Activated gamma-delta T cell treated with anti-CD3 and anti-CD28 coated beads, Interleukin-2, amount 50 U/mL, for 16 hours (primary cell): ENCODE measurements around the gene ERVK3-1.
A peak's percentile ranks its signal among the peaks of the same experiment; 100 is the strongest.
"Not testable (repeated sequence)": the region's sequence is repeated elsewhere in the genome, so short reads cannot be mapped to it uniquely, and the experiment has no call there.

Experiments
- DNase-seq: peaks from one replicate; pipeline ENCODE4 v3.0.0-alpha.2; 2020; ENCODE audit warnings: low read depth

ERVK3-1 gene

GRCh38 chr19:58346961-58347929, 42.1 kb downstream of the ERVK3-1 start:
- peak; percentile 52 for DNase-seq

- DNase-seq, result not testable (repeated sequence)
Observed at GRCh38 chr19:58348080-58348479, 42.9 kb downstream of the ERVK3-1 start.

- no peak for DNase-seq
Observed at GRCh38 chr19:58349590-58349989, 44.4 kb downstream of the ERVK3-1 start.

- no peak for DNase-seq
Observed at GRCh38 chr19:58350001-58350861, 45.1 kb downstream of the ERVK3-1 start.

DNA sequence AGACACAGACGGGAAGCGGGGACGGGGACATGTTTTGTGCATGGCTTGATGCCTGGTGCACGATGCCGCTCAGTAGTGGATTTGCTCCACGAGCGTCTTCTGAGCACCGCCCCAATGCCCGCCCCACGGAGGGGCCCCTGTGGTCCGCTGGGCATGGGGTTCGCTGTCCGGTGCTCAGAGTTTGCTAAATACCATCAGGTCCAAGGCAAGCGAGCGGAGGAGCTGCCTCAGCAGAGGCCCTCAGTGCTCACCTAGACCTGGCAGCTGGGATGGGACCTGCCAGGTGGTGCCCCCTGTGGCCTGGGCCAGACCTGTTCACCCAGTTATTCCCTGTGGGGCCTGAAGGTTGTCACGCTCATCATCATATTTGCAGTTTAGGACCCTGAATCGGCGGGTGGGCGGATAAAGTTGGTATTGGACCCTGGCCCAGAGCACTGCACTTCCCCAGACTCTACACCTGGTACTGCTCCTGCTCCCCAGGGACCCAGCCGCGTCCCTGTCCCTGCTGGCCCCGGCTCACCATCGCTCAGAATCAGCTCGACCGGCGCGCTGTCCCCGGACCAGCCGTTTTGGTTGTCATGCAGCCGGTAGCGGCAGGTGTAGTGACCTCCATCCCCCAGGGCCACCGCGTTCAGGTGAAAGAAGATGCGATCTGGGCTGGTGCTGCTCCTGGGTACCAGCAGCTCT, 45.8 kb downstream of the ERVK3-1 start:
- DNase-seq, result no peak

DNA sequence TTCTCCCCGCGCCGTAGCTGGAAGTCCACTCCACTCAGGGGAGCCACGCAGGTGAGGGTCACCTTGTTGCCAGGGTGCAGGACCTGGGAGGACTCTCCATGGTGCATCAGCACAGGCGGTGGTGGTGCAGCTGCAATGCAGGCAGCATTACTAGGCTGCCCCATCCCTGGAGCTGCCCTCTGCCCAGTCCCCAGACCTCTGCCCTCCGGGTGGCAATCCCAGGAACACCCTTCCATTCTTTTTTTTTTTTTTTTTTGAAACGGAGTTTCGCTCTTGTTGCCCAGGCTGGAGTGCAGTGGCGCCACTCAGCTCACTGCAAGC, 46.3 kb downstream of the ERVK3-1 start:
- DNase-seq, result no peak

DNA sequence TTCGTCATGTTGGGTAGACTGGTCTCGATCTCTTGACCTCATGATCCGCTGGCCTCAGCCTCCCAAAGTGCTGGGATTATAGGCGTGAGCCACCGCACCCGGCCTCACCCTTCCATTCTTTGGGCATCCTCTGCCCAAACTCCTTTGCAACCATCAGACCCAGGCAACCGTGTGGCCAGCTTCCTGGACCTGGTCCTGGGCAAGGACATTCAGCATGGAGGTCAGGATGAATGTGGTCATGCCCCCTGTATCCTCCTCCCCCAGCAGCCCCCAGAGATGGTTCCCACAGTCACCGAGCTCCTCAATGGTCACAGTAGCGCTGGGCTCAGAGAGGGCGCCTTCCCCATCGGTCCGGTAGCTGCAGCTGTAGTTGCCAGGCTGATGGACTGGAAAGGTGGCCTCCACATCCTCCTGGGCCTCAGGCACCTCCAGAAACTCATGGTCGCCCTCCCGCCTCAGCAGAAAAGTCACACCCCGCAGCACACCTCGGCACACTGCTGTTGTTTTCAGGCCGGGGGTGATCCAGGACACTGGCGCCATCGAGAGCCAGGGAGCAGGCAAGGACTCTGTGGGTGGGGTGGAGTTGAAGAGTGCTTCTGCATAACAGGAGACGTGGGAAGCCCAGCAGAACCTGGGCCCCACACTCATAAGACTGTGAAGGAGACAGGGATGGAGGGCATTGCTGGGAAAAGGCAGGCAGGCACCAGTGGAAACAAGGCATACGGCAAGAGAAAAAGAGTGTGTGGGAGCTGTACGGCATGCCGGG, 47.0 kb downstream of the ERVK3-1 start:
- DNase-seq, result no peak

DNA sequence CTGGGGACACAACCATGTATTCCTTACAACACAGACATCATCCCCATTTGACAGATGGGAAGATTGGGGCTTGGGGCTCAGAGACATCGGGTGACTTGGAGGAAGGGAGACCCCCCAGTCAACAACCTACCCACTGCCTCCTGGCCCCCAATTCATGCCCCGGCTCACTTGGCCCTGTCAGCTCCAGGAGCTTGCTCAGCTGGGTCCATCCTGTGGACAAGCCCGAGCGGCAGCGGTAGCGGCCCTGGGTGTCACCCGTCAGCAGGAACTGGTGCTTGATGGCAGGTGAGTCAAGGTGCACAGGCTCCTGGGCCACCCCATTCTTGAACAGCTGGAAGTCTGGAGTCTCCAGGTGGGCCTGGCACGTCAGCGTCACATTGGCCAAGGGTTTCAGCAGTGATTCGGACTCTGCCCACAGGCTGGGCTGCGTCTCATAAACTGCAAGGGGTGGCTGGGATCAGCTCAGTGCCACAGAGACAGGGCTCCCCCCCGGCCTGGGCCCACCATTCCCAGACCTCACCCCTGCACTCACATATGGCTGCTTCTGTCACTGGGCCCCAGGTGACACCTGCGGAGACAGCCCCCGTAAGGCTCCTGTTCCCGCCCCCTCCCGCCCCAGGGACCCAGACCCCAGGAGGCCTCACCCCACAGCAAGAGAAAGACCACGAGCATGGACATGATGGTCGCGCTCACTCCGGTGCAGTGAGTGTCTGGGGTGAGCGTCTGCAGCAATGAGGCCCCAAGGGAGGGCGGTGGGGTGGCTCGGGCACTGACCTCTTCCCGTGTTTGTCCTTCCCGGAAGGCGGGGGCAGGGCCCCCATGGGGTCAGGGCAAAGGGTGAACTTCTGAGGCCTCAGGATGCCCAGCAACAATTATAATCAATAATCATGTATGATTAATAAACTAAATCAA, 47.8 kb downstream of the ERVK3-1 start, which contains the start of gene A1BG:
Gene A1BG (minus strand): TSS at position 733 of the 912 bp plus-strand sequence. CDS start 55 bp downstream, at position 678.
- no peak for DNase-seq

DNA sequence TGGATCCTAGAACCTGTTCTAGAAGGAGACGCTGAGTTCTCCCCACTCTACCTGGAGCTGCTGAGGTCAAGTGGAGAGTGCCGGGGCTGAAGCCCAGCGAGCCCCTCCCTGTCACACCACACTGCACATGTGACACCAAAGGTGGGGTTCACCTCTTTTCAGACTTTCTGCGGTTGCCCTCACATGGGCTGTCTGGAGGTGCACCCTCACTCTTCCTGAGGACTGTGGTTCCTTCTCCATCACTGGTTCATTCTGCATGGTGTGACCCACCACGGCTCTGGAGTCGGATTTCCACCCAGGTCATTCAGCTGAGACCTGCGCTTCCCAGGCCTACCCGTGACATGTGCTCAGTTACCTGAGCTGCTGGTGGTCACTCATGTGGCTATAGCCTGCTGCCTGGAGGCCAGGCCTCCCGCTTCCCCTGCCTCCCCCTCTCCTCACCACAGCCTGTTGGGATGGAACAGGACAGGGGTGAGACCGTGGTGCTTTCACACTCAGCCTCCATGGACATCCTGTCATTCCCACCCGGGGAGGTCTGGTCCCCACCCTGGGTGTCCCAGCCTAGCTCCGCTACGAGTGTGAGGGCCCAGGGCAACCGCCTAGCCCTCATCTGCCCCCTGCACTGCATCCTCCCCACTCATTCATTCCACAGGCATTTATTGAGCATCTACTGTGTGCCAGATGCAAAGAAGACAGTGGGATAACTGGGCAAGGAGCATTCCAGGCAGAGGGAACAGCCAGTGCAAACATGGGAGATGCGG, 48.7 kb downstream of the ERVK3-1 start:
- DNase-seq, result no peak

- no peak for DNase-seq
Observed at GRCh38 chr19:58354478-58355030, 49.4 kb downstream of the ERVK3-1 start.

DNA sequence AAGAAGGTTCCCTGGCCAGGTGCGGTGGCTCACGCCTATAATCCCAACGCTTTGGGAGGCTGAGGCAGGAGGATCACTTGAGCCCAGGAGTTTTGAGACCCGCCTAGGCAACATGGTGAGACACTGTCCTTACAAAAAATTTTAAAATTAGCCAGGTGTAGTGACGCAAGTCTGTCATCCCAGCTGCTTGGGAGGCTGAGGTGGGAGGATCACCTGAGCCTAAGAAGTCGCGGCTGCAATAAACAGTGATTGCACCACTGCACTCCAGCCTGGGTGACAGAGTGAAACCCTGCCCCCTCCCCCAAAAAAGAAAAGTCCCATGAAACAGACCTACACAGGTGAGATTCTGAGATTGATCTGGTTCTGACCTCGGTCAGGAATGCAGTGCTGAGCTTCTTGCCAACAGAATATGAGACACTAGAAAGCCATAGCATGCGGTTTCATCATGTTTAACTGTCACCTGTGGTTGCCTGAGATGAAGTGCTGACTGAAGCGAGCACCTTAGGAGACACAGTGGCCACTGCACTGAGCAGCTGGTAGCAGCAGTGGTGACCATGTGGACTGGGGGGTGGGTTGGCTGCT, 50.1 kb downstream of the ERVK3-1 start:
- no peak for DNase-seq

- DNase-seq, result no peak
Observed at GRCh38 chr19:58355908-58356765, 51.0 kb downstream of the ERVK3-1 start.

DNA sequence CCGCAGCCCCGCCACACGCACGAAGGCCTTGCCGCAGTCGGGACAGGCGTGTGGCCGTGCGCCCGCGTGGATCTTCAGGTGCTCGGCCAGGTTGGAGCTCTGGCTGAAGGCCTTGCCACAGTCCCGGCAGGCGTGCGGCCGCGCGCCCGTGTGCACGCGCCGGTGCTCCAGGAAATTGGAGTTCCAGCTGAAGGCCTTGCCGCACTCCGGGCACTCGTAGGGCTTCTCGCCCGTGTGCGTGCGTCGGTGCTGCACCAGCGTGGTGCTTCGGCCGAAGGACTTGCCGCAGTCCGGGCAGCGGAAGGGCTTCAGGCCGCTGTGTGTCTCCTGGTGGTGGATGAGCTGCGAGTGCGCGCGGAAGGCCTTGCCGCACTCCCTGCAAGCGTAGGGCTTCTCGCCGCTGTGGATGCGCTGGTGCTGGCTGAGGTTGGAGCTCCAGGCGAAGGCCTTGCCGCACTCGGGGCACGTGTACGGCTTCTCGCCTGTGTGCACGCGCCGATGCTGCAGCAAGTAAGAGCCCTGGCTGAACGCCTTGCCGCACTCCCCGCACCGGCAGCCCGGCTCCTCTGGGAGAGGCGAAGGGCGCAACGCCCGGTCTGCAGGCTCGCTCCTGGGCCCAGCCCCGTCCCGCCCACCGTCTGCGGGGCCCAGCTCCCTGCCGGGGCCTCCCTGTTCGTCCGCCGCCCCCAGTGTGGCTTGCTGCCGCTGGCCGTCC, 51.7 kb downstream of the ERVK3-1 start:
- no peak for DNase-seq

- DNase-seq, result no peak
Observed at GRCh38 chr19:58357481-58358145, 52.4 kb downstream of the ERVK3-1 start.

DNA sequence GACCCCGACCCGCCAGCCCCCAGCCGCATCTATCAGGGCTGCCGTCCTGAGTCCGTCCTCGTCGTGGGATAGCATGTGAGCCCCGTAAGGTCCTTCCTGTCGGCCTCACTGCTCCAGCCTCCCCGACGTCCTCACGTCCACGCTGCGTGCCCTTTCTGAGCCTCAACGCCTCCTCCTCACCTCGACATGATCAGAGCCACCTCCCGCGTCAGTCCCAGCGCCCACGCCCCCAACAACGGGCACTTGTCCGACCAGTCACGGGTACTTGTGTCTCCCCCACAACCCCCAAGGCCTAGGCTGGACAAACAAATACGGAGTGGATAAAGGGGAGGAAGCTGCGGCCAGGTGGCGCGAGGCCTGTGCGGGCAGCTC, 56.7 kb downstream of the ERVK3-1 start:
- DNase-seq, result peak; percentile 31

- DNase-seq, result peak; percentile 92
Observed at GRCh38 chr19:58362272-58362994, 57.3 kb downstream of the ERVK3-1 start, which contains the start of gene ZNF497. TSS of gene ZNF497 (minus strand) at chr19:58362751. CDS start at chr19:58357635, 5,116 bp downstream.
